ENCODE measurements around the gene UGP2. TPM values are rescaled to one million over a fixed set of nuclear protein-coding genes. Genes with fewer than 3 reads are reported as not detected.
"Not testable (repeated sequence)": the region's sequence is repeated elsewhere in the genome, so short reads cannot be mapped to it uniquely, and the experiment has no call there.

UGP2 gene
- total RNA-seq, 1 experiment from 2014 or later = 51.9 TPM

- DNase-seq (ENCODE audit: low read depth) = no peak
Observed at GRCh38 chr2:63840081-63840784, 1.5 kb upstream of the UGP2 start.

DNA sequence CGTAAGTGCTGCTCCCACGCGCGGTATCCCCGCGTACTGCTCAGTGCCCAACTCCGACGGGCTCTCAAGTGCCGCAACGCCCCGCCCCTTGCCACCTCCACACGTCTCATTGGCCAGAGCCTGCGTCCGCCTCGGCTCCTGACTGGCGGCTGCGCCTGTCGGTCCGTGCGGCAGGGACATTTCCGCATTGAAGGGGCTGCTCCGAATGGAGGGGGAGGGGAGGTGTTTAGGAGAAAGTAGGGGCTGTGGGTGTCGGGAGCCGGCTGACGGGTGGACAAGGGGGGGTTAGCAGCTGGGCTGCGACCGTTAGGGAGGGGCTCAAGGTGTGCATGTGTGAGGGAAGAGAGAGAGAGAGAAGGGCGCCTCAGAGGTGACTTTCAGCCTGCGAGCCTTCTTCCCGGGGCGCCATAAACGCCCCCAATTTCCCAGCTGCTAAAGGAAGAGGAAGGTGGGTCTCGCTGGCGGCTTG is 877 bp upstream of the UGP2 start:
- DNase-seq (ENCODE audit: low read depth) = peak; percentile 99

DNA sequence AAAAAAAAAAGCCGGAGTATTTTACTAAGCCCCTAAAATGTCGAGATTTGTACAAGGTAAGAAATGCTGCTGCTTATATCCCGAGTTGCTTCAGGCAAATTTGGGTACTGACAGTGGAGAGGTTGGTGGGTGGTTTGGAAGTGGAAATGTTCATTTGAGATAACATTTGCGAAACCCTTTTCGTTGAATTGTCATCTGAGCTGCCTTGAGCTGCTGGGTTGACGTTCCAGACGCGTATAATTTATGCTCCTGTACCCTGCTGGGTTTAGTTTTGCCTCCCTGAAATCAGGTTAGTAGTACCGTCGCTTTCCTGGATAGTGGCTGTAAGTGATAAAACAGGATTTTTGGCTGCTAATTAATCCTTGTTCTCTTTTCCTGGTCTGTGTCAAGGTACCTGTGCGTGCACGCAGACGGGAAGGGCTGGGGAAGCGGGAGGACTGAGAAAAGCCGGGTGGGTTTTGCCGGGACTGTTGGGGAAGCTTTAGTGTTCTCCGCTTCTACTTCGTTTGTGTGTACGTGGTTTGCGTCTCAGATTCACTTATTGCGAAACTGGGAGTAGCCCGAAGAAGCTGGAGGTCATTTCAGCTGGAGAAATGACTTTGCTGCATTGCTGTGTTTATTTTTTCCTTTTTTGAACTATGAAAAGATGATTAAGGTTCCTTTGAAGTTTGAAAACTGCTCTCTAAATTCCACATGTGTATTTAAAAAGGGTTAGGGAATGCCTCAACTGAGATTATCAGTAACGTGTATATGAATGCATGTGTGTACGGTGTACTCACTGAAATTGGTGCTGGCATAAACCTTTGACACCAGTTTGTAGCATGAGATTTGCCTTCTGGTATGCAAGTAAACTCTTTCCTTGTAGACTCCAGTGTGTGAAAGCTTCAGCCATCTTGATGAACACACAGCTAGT is 709 bp downstream of the UGP2 start:
- DNase-seq (ENCODE audit: low read depth) = peak; percentile 25

DNA sequence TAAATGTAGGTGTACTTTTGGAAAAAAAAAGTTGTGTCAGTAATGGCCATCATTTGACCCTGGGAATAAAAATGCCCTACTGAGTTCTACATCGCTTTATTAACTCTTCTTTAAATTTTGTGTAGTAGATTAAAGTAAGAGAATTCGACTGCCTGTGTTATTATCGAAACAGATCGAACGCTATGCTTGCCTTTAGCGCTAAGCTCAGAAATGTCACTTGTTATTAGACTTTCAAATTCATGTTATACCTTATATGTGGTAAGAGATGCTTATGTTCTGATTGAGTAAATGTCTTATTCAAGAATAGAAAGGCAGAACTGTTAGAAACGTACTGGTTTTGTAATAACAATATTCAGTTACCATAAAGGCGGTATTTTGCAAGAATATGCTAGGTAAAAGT is 1.4 kb downstream of the UGP2 start:
- no peak for DNase-seq (ENCODE audit: low read depth)

DNA sequence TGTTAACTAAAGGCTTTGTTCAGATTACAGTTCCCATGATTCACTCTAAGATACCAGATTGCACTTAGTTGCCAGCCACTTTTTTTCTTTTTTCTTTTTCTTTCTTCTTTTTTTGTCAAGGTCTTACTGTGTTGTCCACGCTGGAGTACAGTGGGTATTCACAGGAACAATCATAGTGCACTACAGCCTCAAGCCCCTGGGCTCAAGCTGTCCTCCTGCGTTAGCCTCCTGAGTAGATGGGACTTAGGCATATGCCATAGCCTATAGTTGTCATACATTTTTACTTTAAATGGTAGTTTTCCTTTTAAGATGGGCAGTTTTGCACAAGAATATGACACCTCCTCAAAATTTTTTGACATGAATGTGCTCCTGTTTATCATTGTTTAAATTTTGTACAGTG is 2.1 kb downstream of the UGP2 start:
- no peak for DNase-seq (ENCODE audit: low read depth)

GRCh38 chr2:63844616-63845015 is 2.9 kb downstream of the UGP2 start:
- DNase-seq (ENCODE audit: low read depth) = no peak

GRCh38 chr2:63845866-63846265 is 4.2 kb downstream of the UGP2 start:
- DNase-seq (ENCODE audit: low read depth) = no peak

DNA sequence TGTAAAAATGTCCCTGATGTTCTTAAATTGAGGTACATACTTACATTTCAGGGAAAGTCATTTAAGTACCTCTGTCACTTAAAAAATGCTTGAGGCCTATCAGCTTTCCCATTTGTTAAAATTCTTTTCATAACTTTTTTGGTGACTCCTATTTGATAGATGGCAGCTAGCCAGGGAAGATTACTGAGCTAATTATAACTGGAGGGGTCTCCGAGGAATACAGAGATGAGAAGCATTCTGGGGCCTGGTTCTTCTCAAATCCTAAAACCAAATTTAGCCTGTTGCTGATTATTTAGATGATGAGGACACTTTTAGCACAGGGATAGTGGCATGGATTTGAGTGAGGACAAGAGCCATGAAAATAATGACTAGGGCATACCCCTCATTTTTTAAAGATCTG is 4.8 kb downstream of the UGP2 start:
- no peak for DNase-seq (ENCODE audit: low read depth)

DNA sequence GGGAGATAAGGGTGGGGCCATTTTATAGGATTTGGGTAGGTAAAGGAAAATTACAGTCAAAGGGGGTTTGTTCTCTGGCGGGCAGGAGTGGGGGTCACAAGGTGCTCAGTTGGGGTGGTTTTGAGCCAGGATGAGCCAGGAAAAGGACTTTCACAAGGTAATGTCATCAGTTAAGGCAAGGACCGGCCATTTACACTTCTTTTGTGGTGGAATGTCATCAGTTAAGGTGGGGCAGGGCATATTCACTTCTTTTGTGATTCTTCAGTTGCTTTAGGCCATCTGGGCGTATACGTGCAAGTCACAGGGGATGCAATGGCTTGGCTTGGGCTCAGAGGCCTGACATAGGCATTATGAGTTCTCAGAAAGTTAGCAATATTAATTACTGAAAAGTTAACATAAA is 5.9 kb downstream of the UGP2 start:
- not testable (repeated sequence) for DNase-seq (ENCODE audit: low read depth)

DNA sequence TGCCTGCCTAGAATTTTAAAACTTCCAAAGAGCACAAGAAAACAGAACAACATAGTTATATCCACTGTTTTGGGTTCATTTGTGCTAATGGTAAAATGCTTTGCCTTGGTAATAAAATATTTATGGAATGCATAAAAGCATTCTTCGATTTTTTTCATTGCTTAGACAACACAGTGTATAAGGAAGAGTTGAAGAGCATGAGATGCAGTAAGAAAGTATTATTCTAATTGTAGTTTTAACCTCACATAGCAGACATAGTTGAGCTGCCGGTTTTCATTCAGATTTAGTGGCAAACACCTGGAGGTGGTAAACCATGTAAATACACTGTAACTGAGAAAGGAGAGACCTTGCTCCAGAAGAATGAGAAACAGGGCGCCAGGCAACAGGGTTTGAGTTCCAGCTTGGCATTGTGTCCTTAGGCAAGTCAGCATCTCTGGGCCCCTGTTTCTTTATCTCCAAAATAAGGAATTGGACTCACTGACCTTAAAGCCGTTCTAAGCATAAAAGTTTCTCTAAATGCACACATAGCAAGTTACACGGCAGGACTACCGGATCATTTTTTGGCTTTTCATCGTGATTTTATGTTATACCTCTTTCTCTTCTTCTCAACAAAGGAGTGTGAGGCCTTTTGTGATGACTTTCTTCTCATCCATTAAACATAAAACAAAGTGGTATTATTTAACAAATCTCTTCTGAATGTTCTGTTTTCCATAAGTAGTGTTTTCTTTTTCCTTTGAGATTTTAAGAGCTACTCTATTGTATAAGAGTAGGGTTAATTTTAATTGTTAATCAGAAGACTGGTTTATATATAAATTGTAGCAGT is 7.9 kb downstream of the UGP2 start:
- no peak for DNase-seq (ENCODE audit: low read depth)

DNA sequence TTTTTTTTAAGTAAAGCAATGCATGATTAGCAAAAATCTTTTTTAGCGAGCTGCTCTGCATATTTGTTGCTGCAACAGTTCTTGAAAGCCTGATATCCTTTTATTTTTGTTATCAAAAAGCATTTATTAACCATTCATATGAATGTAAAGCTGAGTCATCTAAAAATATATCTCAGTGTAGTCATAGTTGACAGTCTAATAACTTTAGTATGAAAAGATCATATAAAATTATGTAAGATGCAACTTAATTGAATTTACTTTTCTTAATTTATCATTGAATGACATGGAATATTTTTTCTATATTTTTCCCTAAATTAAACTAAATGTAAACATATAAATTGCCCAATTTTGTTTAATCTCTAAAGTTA is 8.5 kb downstream of the UGP2 start:
- DNase-seq (ENCODE audit: low read depth) = no peak

DNA sequence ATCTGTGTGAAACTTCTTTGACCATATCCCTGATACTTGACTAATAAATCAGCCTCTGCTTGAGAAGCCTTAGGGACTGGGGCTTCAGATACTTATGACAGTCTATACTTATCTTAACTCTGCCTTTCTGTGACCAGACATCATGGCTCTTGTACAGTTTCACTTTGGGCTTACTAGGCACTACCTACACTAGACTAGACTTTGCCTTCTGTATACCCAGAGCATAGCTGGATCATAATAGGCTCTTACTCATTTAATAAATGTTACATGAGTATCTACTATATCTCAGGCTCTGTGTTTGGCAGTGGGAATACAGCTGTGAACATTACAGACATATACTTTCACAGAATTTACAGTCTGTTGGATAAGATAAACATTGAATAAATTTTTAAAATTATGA is 9.0 kb downstream of the UGP2 start:
- no peak for DNase-seq (ENCODE audit: low read depth)

GRCh38 chr2:63851691-63852311 is 10.1 kb downstream of the UGP2 start:
- no peak for DNase-seq (ENCODE audit: low read depth)

GRCh38 chr2:63853527-63854310 is 12.0 kb downstream of the UGP2 start:
- no peak for DNase-seq (ENCODE audit: low read depth)

DNA sequence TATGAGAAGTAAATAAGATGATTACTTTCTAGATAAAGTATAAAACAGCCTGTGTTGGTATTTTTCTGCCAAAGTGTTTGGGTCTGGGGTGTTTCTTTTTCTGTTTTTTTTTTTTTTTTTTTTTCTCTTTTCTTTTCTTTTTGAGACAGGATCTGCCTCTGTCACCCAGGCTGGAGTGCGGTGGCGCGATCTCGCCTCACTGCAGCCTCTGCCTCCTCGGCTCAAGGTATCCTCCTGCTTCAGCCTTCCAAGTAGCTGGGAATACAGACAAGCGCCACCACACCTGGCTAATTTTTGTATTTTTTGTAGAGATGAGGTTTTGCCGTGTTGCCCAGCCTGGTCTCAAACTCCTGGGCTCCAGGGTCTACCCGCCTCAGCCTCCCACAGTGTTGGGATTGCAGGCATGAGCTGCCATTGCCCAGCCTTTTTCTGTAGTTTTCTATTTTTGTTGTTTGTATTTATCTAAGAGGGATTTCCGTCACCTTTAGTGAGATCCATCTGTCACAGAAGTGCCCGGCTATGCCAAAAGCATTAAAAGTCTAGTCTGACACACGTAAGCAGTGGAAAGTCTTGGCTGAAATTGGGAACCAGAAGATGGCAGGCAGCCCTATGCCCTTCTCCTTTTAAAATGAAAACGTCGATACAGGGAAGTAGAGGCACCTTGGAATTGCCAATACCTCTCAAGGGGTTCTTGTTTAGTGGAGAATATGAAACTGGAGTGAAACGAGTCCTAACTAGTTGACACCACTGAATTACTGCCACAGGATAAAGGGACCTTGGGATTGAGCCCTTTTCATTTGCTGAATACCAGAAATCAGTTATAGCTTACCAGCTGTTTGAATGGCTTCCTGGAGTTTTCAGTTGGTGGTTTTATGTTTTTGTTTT is 14.0 kb downstream of the UGP2 start:
- no peak for DNase-seq (ENCODE audit: low read depth)

GRCh38 chr2:63856303-63856603 is 14.6 kb downstream of the UGP2 start:
- no peak for DNase-seq (ENCODE audit: low read depth)

- DNase-seq (ENCODE audit: low read depth) = no peak
Observed at GRCh38 chr2:63858291-63858690, 16.6 kb downstream of the UGP2 start.

DNA sequence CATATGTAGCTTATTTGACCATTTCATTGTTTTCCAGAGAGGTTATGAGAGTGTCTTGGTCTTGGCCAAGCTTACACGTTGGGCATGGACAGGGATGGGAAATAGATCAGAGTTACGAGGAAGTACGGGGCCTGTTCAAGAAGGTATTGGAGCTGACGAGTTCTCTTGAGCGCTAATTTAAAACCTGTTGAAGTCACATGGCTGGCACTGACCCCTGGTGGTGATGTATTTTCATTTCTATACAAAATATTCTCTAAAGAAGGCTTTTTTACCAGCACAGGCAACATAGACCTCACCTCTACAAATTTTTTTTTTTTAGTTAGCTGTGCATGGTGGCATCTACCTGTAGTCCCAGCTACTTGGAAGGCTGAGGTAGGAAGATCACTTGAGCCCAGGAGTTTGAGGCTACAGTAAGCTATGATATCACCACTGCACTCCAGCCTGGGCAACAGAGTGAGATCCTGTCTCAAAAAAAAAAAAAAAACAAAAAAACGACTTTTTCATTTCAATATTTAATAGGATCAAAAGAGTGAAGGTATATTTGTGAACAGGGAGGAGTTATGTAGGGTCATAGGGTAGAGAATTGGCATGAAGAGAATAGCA is 19.6 kb downstream of the UGP2 start:
- DNase-seq (ENCODE audit: low read depth) = peak; percentile 33

DNA sequence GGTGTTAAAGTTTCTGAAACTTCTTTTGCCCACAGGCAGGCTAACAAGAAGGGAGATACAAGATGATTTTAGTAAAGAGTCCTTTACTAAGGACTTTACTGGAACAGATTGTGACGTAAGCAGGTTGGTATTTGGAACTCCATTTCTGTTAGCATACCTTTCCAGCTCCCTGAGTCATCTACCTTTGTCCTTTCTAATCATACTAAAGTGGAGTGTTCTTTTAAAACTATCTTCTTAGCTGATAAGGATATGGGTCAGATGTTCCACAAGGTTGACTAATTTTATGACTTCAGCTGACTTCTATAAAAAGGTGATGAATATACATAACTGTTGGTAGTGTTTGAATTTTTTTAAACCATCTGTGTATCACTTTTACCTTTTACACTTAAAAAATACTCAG is 21.1 kb downstream of the UGP2 start:
- peak; percentile 5 for DNase-seq (ENCODE audit: low read depth)

DNA sequence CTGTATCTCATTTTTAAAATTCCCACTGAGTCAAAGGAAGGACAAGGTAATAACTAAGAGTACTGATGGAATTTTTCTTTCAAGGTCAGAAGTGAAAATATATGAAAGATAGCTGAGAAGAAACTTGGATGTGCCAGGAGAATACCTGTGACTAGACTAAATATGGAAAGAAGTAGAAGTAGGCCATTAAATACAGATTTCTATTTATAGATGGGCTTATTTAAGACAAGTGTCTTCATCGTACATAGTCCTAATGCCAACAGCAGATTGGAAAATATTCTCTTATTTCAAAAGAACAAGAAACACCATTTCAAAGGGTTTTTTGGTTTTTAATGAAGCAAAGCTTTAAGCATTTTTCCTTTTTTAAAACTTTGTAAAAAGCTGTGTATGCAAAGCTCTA is 22.0 kb downstream of the UGP2 start:
- DNase-seq (ENCODE audit: low read depth) = no peak
